Gastrocnemius medialis (tissue), 4 donors: ENCODE results near the gene SMYD3. TPM values are rescaled to one million over a fixed set of nuclear protein-coding genes. Genes with fewer than 3 reads are reported as not detected.

Source experiments
- ATAC-seq, 2 donors: fragments of 150-250 bp; one replicate each; pipeline ENCODE4 v1.9.1; 2016
- DNase-seq, 2 donors: peaks; one replicate each; pipeline ENCODE4 v3.0.0-alpha.2; 2019
- H3K27ac ChIP-seq, 4 donors: fragments of 200-600 bp; sonication (generic); 1 replicate in 1 of 4; 2 replicates in 3 of 4; pipeline ENCODE4 v1.5.1; 2016 to 2018; ENCODE audit warnings: mild to moderate bottlenecking in 2 of 4, moderate library complexity in 1 of 4
- H3K27me3 ChIP-seq, 3 donors: fragments of 200-600 bp; sonication (generic) in 2 of 3; 1 replicate in 1 of 3; 2 replicates in 2 of 3; pipeline versions ENCODE4 v1.5.1 to v1.6.0; 2016 to 2019; ENCODE audit warnings: mild to moderate bottlenecking in 1 of 3, moderate library complexity in 1 of 3
- H3K36me3 ChIP-seq, 2 donors: fragments of 200-600 bp; sonication (generic) in 1 of 2; one replicate each; pipeline ENCODE4 v1.5.1; 2017 to 2018
- H3K4me1 ChIP-seq, 2 donors: fragments of 200-600 bp; sonication (generic) in 1 of 2; one replicate each; pipeline ENCODE4 v1.5.1; 2016 to 2017; ENCODE audit warnings: mild to moderate bottlenecking in 2 of 2
- H3K4me3 ChIP-seq, 4 donors: fragments of 200-600 bp; sonication (generic) in 3 of 4; 1 replicate in 1 of 4; 2 replicates in 3 of 4; pipeline ENCODE4 v1.5.1; 2016 to 2019; ENCODE audit warnings: mild to moderate bottlenecking in 2 of 4
- H3K9me3 ChIP-seq, 3 donors: fragments of 200-600 bp; sonication (generic) in 2 of 3; 1 replicate in 1 of 3; 2 replicates in 2 of 3; pipeline ENCODE4 v1.5.1; 2016 to 2019
- CTCF ChIP-seq, 5 experiments: fragments of 450-650 bp in 3 of 5; fragments of 200-600 bp in 2 of 5; sonication (generic) in 2 of 5; IDR thresholded peaks in 4 of 5; conservative IDR thresholded peaks in 1 of 5; 1 replicate in 4 of 5; 2 replicates in 1 of 5; pipeline ENCODE4 v1.5.1; 2016 to 2019; ENCODE audit warnings: antibody characterized with exemption in 5 of 5, mild to moderate bottlenecking in 3 of 5, moderate library complexity in 3 of 5
- POLR2A ChIP-seq, 2 donors: fragments of 450-650 bp; IDR thresholded peaks; one replicate each; pipeline ENCODE4 v1.6.1; 2017; ENCODE audit warnings: antibody characterized with exemption in 2 of 2, mild to moderate bottlenecking in 2 of 2, moderate library complexity in 2 of 2
- in situ Hi-C, 4 donors: fragments of 200-750 bp; cut with MboI; loops; one replicate each; pipeline versions ENCODE4 v1.15.0 to v1.8.0; 2017; ENCODE audit warnings: low sequenced_read_pairs in 4 of 4
- intact Hi-C: fragments of 100-400 bp; cut with DNase I; formaldehyde crosslinking; loops from one replicate; pipeline ENCODE4 v1.15.1; 2023; ENCODE audit warnings: low total_unique reads
- total RNA-seq, 4 donors: library from RNA; depleted of rRNA; stranded (reverse); fragments of >200 nt; gene quantifications; one replicate each; pipeline versions ENCODE4 v1.1.0 to v1.2.3, GENCODE V29; 2016

SMYD3 gene
- total RNA-seq, 4 donors from 2014 or later = 4.4 to 10.3 (median 6.3) TPM

- H3K27ac ChIP-seq = no peak overlapping the region
- no peaks in the 10 kb centered on the region for H3K9me3 ChIP-seq
- DNase-seq = no peak
- H3K4me3 ChIP-seq = no peak overlapping the region
- in situ Hi-C loops (no loop called here), intact Hi-C loops (no loop called here)
- TF ChIP-seq CTCF (IDR thresholded peaks at IDR 0.05 in 4 of 5, conservative IDR thresholded peaks at IDR 0.05 in 1 of 5) (no peak), POLR2A (IDR thresholded peaks at IDR 0.05) (no peak)
- H3K36me3 ChIP-seq = no peaks in the 10 kb centered on the region
- no peak for ATAC-seq
- no peaks in the 10 kb centered on the region for H3K4me1 ChIP-seq
- no peaks in the 10 kb centered on the region for H3K27me3 ChIP-seq
Measured at GRCh38 chr1:245803666-245804037, 703.4 kb downstream of the SMYD3 start.

GRCh38 chr1:245802941-245803665, 704.0 kb downstream of the SMYD3 start:
- ATAC-seq = no peak
- DNase-seq = no peak
- Histone ChIP-seq H3K27me3 (no peaks in the 10 kb centered on the region), H3K27ac (no peak overlapping the region), H3K4me1 (no peaks in the 10 kb centered on the region), H3K9me3 (no peaks in the 10 kb centered on the region), H3K36me3 (no peaks in the 10 kb centered on the region), H3K4me3 (no peak overlapping the region)
- TF ChIP-seq CTCF (IDR thresholded peaks at IDR 0.05 in 4 of 5, conservative IDR thresholded peaks at IDR 0.05 in 1 of 5) = no peak
- intact Hi-C loops (no loop called here), in situ Hi-C loops (no loop called here)

DNA sequence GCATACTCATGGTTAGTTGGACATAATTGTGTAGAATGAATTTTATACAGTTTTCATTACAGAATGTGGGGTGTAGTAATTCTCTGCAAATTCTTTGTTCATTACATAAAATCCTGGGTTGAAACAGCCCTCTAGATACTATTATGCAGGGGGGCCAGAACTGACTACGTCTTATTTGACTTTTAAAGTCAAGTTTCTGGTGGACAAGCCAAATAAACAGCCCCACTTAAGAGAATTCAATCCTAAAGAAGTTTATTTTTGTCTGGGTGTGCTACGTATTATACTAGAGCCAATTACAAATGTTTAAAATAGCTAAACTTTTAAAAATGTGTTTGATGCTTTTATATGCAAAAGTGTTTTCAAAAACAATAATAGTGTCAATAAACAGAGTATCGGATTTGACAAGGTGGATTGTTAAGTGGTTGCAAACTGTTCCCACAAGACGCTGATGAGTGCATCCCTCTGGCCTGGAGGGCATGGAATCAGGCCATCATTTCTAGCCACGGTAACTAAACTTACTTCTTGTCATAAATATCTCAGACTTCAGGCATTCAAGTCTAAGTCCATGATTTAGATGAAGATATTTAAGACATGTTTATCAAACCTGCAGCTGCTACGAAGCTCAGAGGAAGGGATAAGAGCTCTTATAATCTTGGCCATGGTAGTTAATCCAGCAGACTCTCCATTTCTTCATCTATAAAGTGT, 706.0 kb downstream of the SMYD3 start:
- no peaks in the 10 kb centered on the region for H3K36me3 ChIP-seq
- TF ChIP-seq POLR2A (IDR thresholded peaks at IDR 0.05) (no peak), CTCF (IDR thresholded peaks at IDR 0.05 in 4 of 5, conservative IDR thresholded peaks at IDR 0.05 in 1 of 5) (no peak)
- no peak overlapping the region for H3K4me3 ChIP-seq
- H3K27me3 ChIP-seq = no peaks in the 10 kb centered on the region
- intact Hi-C loops (no loop called here), in situ Hi-C loops (no loop called here)
- DNase-seq = no peak
- ATAC-seq = no peak
- no peaks in the 10 kb centered on the region for H3K9me3 ChIP-seq
- H3K27ac ChIP-seq = no peak overlapping the region
- H3K4me1 ChIP-seq = no peaks in the 10 kb centered on the region

DNA sequence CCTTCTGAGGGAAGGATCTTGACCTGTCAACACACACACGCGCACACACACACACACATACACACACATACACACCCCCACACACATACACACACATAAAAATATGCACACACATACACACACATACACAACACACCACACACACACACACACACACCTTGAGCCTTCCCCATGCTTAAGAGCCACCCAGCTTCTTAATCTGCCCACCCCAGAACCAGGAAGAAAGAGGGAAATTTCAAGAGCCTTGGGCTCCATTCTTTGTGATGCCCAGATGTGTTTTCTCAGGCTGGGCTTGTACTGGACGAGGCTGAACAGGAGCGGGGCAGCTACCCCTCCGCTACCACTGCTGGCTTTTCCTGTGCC, 708.7 kb downstream of the SMYD3 start:
- no peak for DNase-seq
- Histone ChIP-seq H3K36me3 (no peaks in the 10 kb centered on the region), H3K4me3 (no peak overlapping the region), H3K27ac (no peak overlapping the region), H3K27me3 (no peaks in the 10 kb centered on the region), H3K9me3 (no peaks in the 10 kb centered on the region), H3K4me1 (no peaks in the 10 kb centered on the region)
- in situ Hi-C loops = no loop called here
- intact Hi-C loops = no loop called here
- TF ChIP-seq CTCF (IDR thresholded peaks at IDR 0.05 in 4 of 5, conservative IDR thresholded peaks at IDR 0.05 in 1 of 5) (no peak), POLR2A (IDR thresholded peaks at IDR 0.05) (no peak)
- no peak for ATAC-seq
